ENCODE results near the gene SLC26A8. TPM values are rescaled to one million over a fixed set of nuclear protein-coding genes. Genes with fewer than 3 reads are reported as not detected.

SLC26A8 gene
- total and polyA plus RNA-seq, 2 of the 13 experiments (the other 11 are each of a cell fraction or from before 2014, with no cell fraction given), result 0.46 TPM; not detected in 1

- TF ChIP-seq ZBTB21 (CRISPR knock-in tag; IDR thresholded peaks at IDR 0.05), result peak; percentile 74; the same call in 1 of the 2 replicates
- no peak for TF ChIP-seq ZNF10 (CRISPR knock-in tag; IDR thresholded peaks at IDR 0.05; ENCODE audit: borderline replicate concordance, low read depth)
- peak; percentile 53 for TF ChIP-seq ATF7 (IDR thresholded peaks at IDR 0.05)
- TF ChIP-seq ATF7 (CRISPR knock-in tag; IDR thresholded peaks at IDR 0.05), result no peak
- no peak for TF ChIP-seq SOX13 (IDR thresholded peaks at IDR 0.05)
- 0 out of 4 replicates have a peak, but pooled peaks of 1 of the 2 experiments have one; percentile 12 for TF ChIP-seq SOX13 (CRISPR knock-in tag; conservative IDR thresholded peaks at IDR 0.05 in 1 of 2, IDR thresholded peaks at IDR 0.05 in 1 of 2)
- no peak for TF ChIP-seq FOSL2 (CRISPR knock-in tag; IDR thresholded peaks at IDR 0.05)
- TF ChIP-seq ZNF142 (CRISPR knock-in tag; IDR thresholded peaks at IDR 0.05), result no peak
- no peak for TF ChIP-seq RNF2 (conservative IDR thresholded peaks at IDR 0.05; ENCODE audit: low read depth)
- no peak for TF ChIP-seq ZNF292 (CRISPR knock-in tag; IDR thresholded peaks at IDR 0.05; ENCODE audit: borderline replicate concordance, low read depth)
- no peak for TF ChIP-seq MED8 (CRISPR knock-in tag; IDR thresholded peaks at IDR 0.05; ENCODE audit: insufficient replicate concordance)
- no peak for TF ChIP-seq NFYB (CRISPR knock-in tag; IDR thresholded peaks at IDR 0.05)
- TF ChIP-seq ESRRA (CRISPR knock-in tag; IDR thresholded peaks at IDR 0.05; ENCODE audit: low read depth), result no peak
- TF ChIP-seq DR1 (CRISPR knock-in tag; IDR thresholded peaks at IDR 0.05), result no peak
- 0 out of 2 replicates have a peak, but pooled peaks have one; percentile 48 for TF ChIP-seq ZNF607 (CRISPR knock-in tag; IDR thresholded peaks at IDR 0.05; ENCODE audit: borderline replicate concordance)
- no peak for TF ChIP-seq ZNF121 (CRISPR knock-in tag; IDR thresholded peaks at IDR 0.05)
- 0 out of 2 replicates have a peak, but pooled peaks have one; percentile 31 for TF ChIP-seq CEBPG (CRISPR knock-in tag; IDR thresholded peaks at IDR 0.05)
- no peak for TF ChIP-seq RCOR2 (CRISPR knock-in tag; IDR thresholded peaks at IDR 0.05)
- no peak for TF ChIP-seq ZNF597 (CRISPR knock-in tag; IDR thresholded peaks at IDR 0.05)
- no peak for TF ChIP-seq ZNF678 (CRISPR knock-in tag; IDR thresholded peaks at IDR 0.05)
- no peak for TF ChIP-seq ZNF17 (CRISPR knock-in tag; IDR thresholded peaks at IDR 0.05)
- TF ChIP-seq ZNF274 (CRISPR knock-in tag; IDR thresholded peaks at IDR 0.05), result no peak
- TF ChIP-seq CREM (IDR thresholded peaks at IDR 0.05), result no peak
- TF ChIP-seq CREM (CRISPR knock-in tag; IDR thresholded peaks at IDR 0.05), result no peak
- TF ChIP-seq NFYC (CRISPR knock-in tag; IDR thresholded peaks at IDR 0.05), result no peak
- TF ChIP-seq ZSCAN31 (CRISPR knock-in tag; IDR thresholded peaks at IDR 0.05; ENCODE audit: low read depth), result no peak
- no peak for TF ChIP-seq TCF7 (IDR thresholded peaks at IDR 0.05; ENCODE audit: low read depth)
These were observed 105.2 kb downstream of the SLC26A8 start (continued) for GRCh38 chr6:35919085-35919826.
